GM21737 (cell line): ENCODE results near the gene GOLGB1.
"Not testable (repeated sequence)": the region's sequence is repeated elsewhere in the genome, so short reads cannot be mapped to it uniquely, and the experiment has no call there.

Experiments used
- ATAC-seq: cut with Tn5 transposase; IDR thresholded peaks from one replicate; pipeline ENCODE4 v1.9.1; 2021; ENCODE audit warnings: mild to moderate bottlenecking, moderate library complexity; ENCODE audit not compliant: unreplicated experiment

Gene GOLGB1

GRCh38 chr3:121749276-121750086 is at the start of gene GOLGB1:
Gene GOLGB1, minus strand, starts transcription at chr3:121749741. Its CDS starts 18,770 bp downstream, at chr3:121730971.
- ATAC-seq = peak; percentile 95

DNA sequence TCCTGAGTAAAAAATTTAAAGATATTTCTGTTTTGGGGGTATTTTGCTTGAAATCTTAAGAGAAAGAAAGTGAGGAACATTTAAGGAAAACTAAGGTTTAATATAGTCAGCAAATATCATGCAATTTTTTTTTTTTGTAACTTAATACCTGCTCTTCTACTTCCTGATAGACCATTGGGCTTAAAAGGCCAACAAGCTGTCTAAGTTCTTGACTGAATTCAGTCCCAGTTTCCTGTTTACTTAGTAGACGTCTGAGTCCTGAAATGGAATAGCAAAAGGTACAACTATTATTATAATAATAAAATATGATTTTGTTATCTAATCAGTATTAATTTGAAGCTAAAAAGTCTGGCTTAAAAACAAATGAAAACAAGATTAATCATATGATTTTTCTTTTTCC is 47.4 kb upstream of the GOLGB1 start:
- ATAC-seq = no peak

- ATAC-seq = peak; percentile 55
Observed at GRCh38 chr3:121794264-121794983, 44.9 kb upstream of the GOLGB1 start.

DNA sequence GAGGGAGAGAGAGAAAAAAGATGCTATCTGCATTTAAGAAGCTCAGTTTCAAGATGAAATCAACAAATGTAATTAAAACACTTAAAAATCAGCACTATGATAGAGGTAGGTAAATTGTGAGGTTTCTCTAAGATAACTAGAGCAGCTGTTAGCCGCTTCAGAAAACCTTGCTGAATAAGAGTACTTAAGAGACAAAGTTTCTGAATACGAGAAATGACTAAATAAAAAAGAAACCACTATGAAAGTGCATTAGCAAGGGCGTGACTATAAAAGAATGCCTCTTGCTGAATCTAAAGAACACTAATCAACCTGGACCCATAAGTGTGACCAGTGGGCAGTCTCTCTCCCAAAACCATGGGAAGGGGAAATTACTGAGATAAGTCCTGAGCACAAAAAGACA is 43.5 kb upstream of the GOLGB1 start:
- no peak for ATAC-seq

- ATAC-seq = no peak
Observed at GRCh38 chr3:121786485-121786884, 36.9 kb upstream of the GOLGB1 start.

GRCh38 chr3:121782784-121783183 is 33.2 kb upstream of the GOLGB1 start:
- ATAC-seq = not testable (repeated sequence)

DNA sequence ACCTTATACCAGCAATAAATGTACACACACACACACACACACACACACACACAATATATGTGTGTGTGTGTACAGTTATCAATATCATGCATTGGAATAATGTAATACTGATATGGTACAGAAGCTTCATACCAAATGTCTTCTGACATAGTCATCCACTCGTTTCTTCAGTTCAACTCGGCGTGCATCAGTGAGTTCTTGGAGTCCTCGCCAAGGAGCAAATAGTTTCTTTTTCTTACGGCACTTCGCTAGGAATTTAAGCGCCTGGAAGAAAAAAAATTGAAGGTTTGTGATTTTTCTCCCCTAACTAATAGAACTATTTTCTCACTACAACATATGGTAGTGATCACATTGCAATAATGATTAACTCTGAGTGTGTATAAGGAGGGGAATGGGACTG is 32.1 kb upstream of the GOLGB1 start:
- ATAC-seq = no peak

GRCh38 chr3:121775095-121775494 is 25.6 kb upstream of the GOLGB1 start:
- ATAC-seq = not testable (repeated sequence)

- ATAC-seq = no peak
Observed at GRCh38 chr3:121769246-121769645, 19.7 kb upstream of the GOLGB1 start.

GRCh38 chr3:121768452-121768851 is 18.9 kb upstream of the GOLGB1 start:
- ATAC-seq = no peak

- ATAC-seq = no peak
Observed at GRCh38 chr3:121759541-121760202, 10.1 kb upstream of the GOLGB1 start.

DNA sequence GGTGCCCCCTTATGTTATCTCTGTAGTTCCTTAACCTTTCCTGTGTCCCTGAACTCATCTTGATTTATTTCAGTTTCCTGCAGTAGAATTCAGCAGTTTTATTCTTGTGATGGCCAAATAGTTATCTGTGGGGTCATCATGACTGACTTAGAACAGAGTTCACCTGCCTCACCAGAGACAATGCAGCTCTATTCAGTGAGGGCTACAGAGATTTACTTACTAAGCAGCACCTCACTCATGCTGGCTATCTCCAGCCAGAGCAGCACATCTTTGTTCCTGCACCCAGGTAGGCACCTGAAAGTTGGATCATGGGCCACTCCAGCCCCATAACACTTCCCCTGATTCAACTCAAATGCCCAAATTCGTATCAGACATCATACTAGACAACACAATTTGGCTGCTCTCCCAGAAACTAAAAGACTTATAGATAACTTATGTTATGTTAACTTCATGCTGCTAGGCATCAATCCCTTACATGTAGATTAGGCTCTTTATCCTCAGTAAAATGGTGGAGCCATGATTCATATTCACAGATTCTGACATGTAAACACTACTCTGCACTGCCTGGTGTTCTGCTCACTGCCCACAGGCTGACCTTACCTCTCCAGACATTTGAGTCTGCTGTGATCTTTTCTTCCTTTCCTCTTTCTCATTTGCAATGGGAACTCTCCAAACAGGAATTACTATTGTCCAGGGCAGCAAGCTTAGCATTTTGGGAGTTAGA is 9.3 kb upstream of the GOLGB1 start:
- no peak for ATAC-seq

DNA sequence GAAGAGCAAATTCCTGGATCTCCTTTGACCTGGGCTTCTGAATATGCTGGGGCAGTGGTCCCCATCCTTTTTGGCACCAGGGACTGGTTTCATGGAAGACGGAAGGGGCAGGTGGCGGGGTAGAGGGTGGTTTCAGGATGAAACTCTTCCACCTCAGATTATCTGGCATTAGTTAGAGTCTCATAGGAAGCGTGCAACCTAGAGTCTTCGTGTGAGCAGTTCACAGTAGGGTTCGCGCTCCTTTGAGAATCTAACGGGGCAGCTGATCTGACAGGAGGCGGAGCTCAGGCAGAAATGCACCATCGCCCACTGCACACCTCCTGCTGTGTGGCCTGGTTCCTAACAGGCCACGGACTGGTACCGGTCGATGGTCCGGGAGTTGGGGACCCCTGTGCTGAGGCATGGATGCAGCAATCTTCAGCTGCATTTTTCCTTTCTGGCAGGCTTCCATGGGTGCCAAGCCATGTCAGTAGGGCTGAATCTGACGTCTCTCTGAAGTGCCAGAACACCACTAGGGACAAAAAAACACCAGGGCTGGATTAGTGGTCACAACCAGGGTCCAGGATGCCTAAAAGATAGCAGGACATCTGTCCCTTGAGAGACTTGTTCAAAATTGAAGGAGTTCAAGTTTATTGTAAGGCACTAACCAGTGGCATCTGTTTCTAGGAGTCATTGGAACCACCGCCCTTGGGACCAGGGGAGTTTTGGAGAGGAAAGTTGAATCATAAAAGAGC is 8.4 kb upstream of the GOLGB1 start:
- ATAC-seq = no peak

GRCh38 chr3:121757087-121757811 is 7.7 kb upstream of the GOLGB1 start:
- ATAC-seq = no peak

DNA sequence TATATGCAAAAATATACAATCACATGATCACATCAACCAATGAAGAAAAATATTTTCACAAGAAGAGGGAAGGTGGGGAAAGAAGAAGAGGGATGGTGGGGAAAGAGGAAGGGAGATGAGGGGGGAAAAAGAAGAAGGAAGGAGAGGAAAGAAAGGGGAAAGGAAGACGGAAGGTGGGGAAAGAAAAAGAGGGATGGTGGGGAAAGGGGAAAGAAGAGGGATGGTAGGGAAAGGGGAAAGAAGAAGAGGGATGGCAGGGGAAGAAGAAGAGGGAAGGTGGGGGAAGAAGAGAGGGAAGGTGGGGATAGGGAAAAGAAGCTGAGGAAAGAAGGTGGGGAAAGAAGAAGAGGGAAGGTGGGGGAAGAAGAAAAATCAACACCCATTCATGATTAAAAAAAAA is 3.2 kb upstream of the GOLGB1 start:
- ATAC-seq = no peak

- ATAC-seq = no peak
Observed at GRCh38 chr3:121752261-121752660, 2.7 kb upstream of the GOLGB1 start.

GRCh38 chr3:121750087-121750415 is 510 bp upstream of the GOLGB1 start:
- ATAC-seq = no peak

GRCh38 chr3:121748680-121749275 is 763 bp downstream of the GOLGB1 start:
- peak; percentile 8 for ATAC-seq

GRCh38 chr3:121747976-121748375 is 1.6 kb downstream of the GOLGB1 start:
- ATAC-seq = no peak
